ENCODE data around the gene ATG13.

Gene ATG13

GRCh38 chr11:46676436-46677158, 59.2 kb downstream of the ATG13 start:
- DNase-seq = no peak

GRCh38 chr11:46677169-46677568, 59.8 kb downstream of the ATG13 start:
- no peak for DNase-seq

GRCh38 chr11:46677991-46678740, 60.8 kb downstream of the ATG13 start:
- no peak for DNase-seq

- DNase-seq = no peak
Observed at GRCh38 chr11:46678741-46679130, 61.4 kb downstream of the ATG13 start.

GRCh38 chr11:46679241-46680163, 62.1 kb downstream of the ATG13 start:
- DNase-seq = no peak

GRCh38 chr11:46680164-46680760, 62.9 kb downstream of the ATG13 start:
- DNase-seq = no peak

GRCh38 chr11:46680815-46681214, 63.5 kb downstream of the ATG13 start:
- no peak for DNase-seq

GRCh38 chr11:46681814-46682213, 64.5 kb downstream of the ATG13 start:
- DNase-seq = no peak

GRCh38 chr11:46682773-46683752, 65.7 kb downstream of the ATG13 start:
- DNase-seq = no peak

GRCh38 chr11:46684367-46684766, 67.0 kb downstream of the ATG13 start:
- DNase-seq = no peak

- DNase-seq = no peak
Observed at GRCh38 chr11:46686886-46687795, 69.8 kb downstream of the ATG13 start.

GRCh38 chr11:46690702-46691101, 73.3 kb downstream of the ATG13 start:
- no peak for DNase-seq

GRCh38 chr11:46692450-46692849, 75.1 kb downstream of the ATG13 start:
- DNase-seq = peak; percentile 41

- peak; percentile 50 for DNase-seq
Observed at GRCh38 chr11:46693597-46694012, 76.3 kb downstream of the ATG13 start.

- no peak for DNase-seq
Observed at GRCh38 chr11:46694072-46694471, 76.7 kb downstream of the ATG13 start.

- no peak for DNase-seq
Observed at GRCh38 chr11:46694607-46695006, 77.3 kb downstream of the ATG13 start.

GRCh38 chr11:46695345-46696211, 78.2 kb downstream of the ATG13 start:
- DNase-seq = no peak

- DNase-seq = no peak
Observed at GRCh38 chr11:46696212-46696558, 78.8 kb downstream of the ATG13 start.

GRCh38 chr11:46697303-46697702, 80.0 kb downstream of the ATG13 start:
- DNase-seq = peak; percentile 53

All from fibroblast of skin of scalp (primary cell).